GM12873 (cell line): Measurements from ENCODE around the gene RGPD4.
A peak's percentile ranks its signal among the peaks of the same experiment; 100 is the strongest.

Experiments used
- CTCF ChIP-seq: IDR thresholded peaks from 2 replicates; pipeline ENCODE4 v1.5.1; 2012; ENCODE audit warnings: low read depth, mild to moderate bottlenecking, moderate library complexity, low read length, control low read depth; ENCODE audit not compliant: insufficient read depth; ENCODE audit errors: missing control alignments

The RGPD4 gene

GRCh38 chr2:107936433-107937359, 110.0 kb downstream of the RGPD4 start:
- peak; percentile 39 for TF ChIP-seq CTCF
